Tibial nerve (tissue), 3 donors: ENCODE results near the gene IGF2R.

Experiments
- POLR2A ChIP-seq, 2 donors: fragments of 450-650 bp; IDR thresholded peaks; one replicate each; pipeline ENCODE4 v1.6.1; 2017; ENCODE audit warnings: antibody characterized with exemption in 2 of 2, mild to moderate bottlenecking in 2 of 2, moderate library complexity in 2 of 2
- TF ChIP-seq, protein P1 (sequence below), 5 experiments: fragments of 200-600 bp in 3 of 5; fragments of 450-650 bp in 2 of 5; sonication (generic) in 3 of 5; IDR thresholded peaks; one replicate each; pipeline ENCODE4 v1.5.1; 2016 to 2019; ENCODE audit warnings: antibody characterized with exemption in 5 of 5, mild to moderate bottlenecking in 3 of 5, moderate library complexity in 2 of 5

- no peak for TF ChIP-seq POLR2A (IDR thresholded peaks at IDR 0.05)
- TF ChIP-seq, protein P1, sequence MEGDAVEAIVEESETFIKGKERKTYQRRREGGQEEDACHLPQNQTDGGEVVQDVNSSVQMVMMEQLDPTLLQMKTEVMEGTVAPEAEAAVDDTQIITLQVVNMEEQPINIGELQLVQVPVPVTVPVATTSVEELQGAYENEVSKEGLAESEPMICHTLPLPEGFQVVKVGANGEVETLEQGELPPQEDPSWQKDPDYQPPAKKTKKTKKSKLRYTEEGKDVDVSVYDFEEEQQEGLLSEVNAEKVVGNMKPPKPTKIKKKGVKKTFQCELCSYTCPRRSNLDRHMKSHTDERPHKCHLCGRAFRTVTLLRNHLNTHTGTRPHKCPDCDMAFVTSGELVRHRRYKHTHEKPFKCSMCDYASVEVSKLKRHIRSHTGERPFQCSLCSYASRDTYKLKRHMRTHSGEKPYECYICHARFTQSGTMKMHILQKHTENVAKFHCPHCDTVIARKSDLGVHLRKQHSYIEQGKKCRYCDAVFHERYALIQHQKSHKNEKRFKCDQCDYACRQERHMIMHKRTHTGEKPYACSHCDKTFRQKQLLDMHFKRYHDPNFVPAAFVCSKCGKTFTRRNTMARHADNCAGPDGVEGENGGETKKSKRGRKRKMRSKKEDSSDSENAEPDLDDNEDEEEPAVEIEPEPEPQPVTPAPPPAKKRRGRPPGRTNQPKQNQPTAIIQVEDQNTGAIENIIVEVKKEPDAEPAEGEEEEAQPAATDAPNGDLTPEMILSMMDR (IDR thresholded peaks at IDR 0.05) = no peak
Observed at GRCh38 chr6:159935633-159936032, 33.2 kb upstream of the IGF2R start.
